H1 (cell line): ENCODE measurements around the gene KNCN. TPM values are rescaled to one million over a fixed set of nuclear protein-coding genes. Genes with fewer than 3 reads are reported as not detected.

Source experiments
- CTCF ChIA-PET: fragments of 300-600 bp; sonication (Branson Sonifier 250); formaldehyde crosslinking; loops from one replicate; lab custom pipeline; 2021; ENCODE audit not compliant: partially characterized antibody; lab: Charles Lee
- POLR2A ChIA-PET: fragments of 300-600 bp; sonication (Branson Sonifier 250); formaldehyde crosslinking; loops from one replicate; lab custom pipeline; 2021; ENCODE audit warnings: inconsistent platforms; ENCODE audit not compliant: partially characterized antibody; lab: Charles Lee
- DNase-seq, 2 experiments: peaks; one replicate each; pipeline versions ENCODE4 v3.0.0 to v3.0.0-alpha.2; 2010 to 2022; ENCODE audit warnings: low spot score in 2 of 2, low read depth in 1 of 2, mixed read lengths in 1 of 2
- FAIRE-seq: peaks from 2 replicates; lab custom pipeline; 2011; peaks lifted over from hg19 to GRCh38; lab: Jason Lieb, UNC
- H2AFZ ChIP-seq: 2 replicates; pipeline ENCODE4 v1.8.1; 2012; ENCODE audit warnings: low read length, inconsistent platforms
- H2AK5ac ChIP-seq: 2 replicates; pipeline ENCODE4 v1.6.1; 2013; ENCODE audit warnings: low read depth, low read length
- H2BK120ac ChIP-seq: replicated peaks from 2 replicates; pipeline ENCODE3; 2013; ENCODE audit warnings: low read depth, low read length, inconsistent platforms
- H2BK12ac ChIP-seq: 2 replicates; pipeline ENCODE4 v1.6.1; 2013; ENCODE audit warnings: low read depth, low read length
- H2BK15ac ChIP-seq: 2 replicates; pipeline ENCODE4 v1.6.1; 2013; ENCODE audit warnings: low read length
- H2BK20ac ChIP-seq: 2 replicates; pipeline ENCODE4 v1.6.1; 2013; ENCODE audit warnings: low read length
- H2BK5ac ChIP-seq: 2 replicates; pipeline ENCODE4 v1.6.1; 2013; ENCODE audit warnings: low read depth, low read length
- H3K14ac ChIP-seq: 2 replicates; pipeline ENCODE4 v1.6.1; 2013; ENCODE audit warnings: inconsistent platforms; ENCODE audit not compliant: insufficient read length
- H3K18ac ChIP-seq: 2 replicates; pipeline ENCODE4 v1.6.1; 2013; ENCODE audit warnings: low read length; ENCODE audit errors: extremely low read depth
- H3K23ac ChIP-seq: 2 replicates; pipeline ENCODE4 v1.6.1; 2013; ENCODE audit warnings: inconsistent platforms; ENCODE audit not compliant: insufficient read length
- H3K23me2 ChIP-seq: 2 replicates; pipeline ENCODE4 v1.6.1; 2013; ENCODE audit warnings: low read depth, low read length
- H3K27ac ChIP-seq: 2 replicates; pipeline ENCODE4 v1.6.1; 2011; ENCODE audit warnings: low read depth, low read length, inconsistent platforms
- H3K27me3 ChIP-seq, 4 experiments: replicated peaks in 1 of 4; 1 replicate in 1 of 4; 2 replicates in 3 of 4; pipeline versions ENCODE4 v1.6.1 to v1.8.1; 2011 to 2013; ENCODE audit warnings: low read length in 3 of 4, mild to moderate bottlenecking in 3 of 4, inconsistent platforms in 2 of 4, mixed read lengths in 2 of 4, moderate library complexity in 1 of 4; ENCODE audit not compliant: control insufficient read depth in 3 of 4, insufficient read depth in 3 of 4; ENCODE audit errors: extremely low read depth in 1 of 4
- H3K36me3 ChIP-seq, 4 experiments: 2 replicates each; pipeline versions ENCODE4 v1.6.1 to v1.8.1; 2011 to 2013; ENCODE audit warnings: mild to moderate bottlenecking in 4 of 4, low read length in 3 of 4, moderate library complexity in 2 of 4, control low read depth in 1 of 4, inconsistent platforms in 1 of 4; ENCODE audit not compliant: insufficient read depth in 4 of 4, control insufficient read depth in 2 of 4
- H3K4ac ChIP-seq: replicated peaks from 2 replicates; pipeline ENCODE3; 2013; ENCODE audit warnings: low read length, low read depth, mixed read lengths, inconsistent platforms; ENCODE audit not compliant: insufficient read length
- H3K4me1 ChIP-seq, 4 experiments: replicated peaks in 1 of 4; 1 replicate in 1 of 4; 2 replicates in 3 of 4; pipeline versions ENCODE4 v1.6.1 to v1.8.1; 2011 to 2013; ENCODE audit warnings: low read length in 3 of 4, inconsistent platforms in 2 of 4, mixed read lengths in 1 of 4; ENCODE audit not compliant: insufficient read depth in 4 of 4, control insufficient read depth in 3 of 4
- H3K4me2 ChIP-seq, 2 experiments: 2 replicates each; pipeline versions ENCODE4 v1.6.1 to v1.8.1; 2011 to 2013; ENCODE audit warnings: low read depth in 2 of 2, low read length in 2 of 2, control low read depth in 1 of 2, inconsistent platforms in 1 of 2, mild to moderate bottlenecking in 1 of 2; ENCODE audit not compliant: insufficient read depth in 1 of 2
- H3K4me3 ChIP-seq, 4 experiments: fragments of 200-600, 300-600 bp in 1 of 4; sonication (generic), shearing (Covaris generic), sonication (Bioruptor Twin) in 1 of 4; 2 replicates each; pipeline versions ENCODE4 v1.5.1 to v1.8.1; 2011 to 2016; ENCODE audit warnings: low read length in 4 of 4, low read depth in 3 of 4, control low read depth in 2 of 4, inconsistent platforms in 2 of 4, mild to moderate bottlenecking in 2 of 4, mixed read lengths in 1 of 4, moderate library complexity in 1 of 4; ENCODE audit not compliant: insufficient read depth in 2 of 4; ENCODE audit errors: extremely low read depth in 1 of 4
- H3K56ac ChIP-seq: replicated peaks from 2 replicates; pipeline ENCODE3; 2013; ENCODE audit warnings: low read depth, mild to moderate bottlenecking, mixed read lengths, low read length, inconsistent platforms; ENCODE audit not compliant: insufficient read length
- H3K79me1 ChIP-seq: 2 replicates; pipeline ENCODE4 v1.6.1; 2013; ENCODE audit warnings: low read depth, low read length, control low read depth
- H3K79me2 ChIP-seq, 2 experiments: 2 replicates each; pipeline versions ENCODE4 v1.6.1 to v1.8.1; 2012 to 2013; ENCODE audit warnings: low read length in 2 of 2, mild to moderate bottlenecking in 2 of 2, inconsistent platforms in 1 of 2; ENCODE audit not compliant: insufficient read depth in 2 of 2, control insufficient read depth in 1 of 2
- H3K9ac ChIP-seq, 4 experiments: replicated peaks in 1 of 4; 1 replicate in 1 of 4; 2 replicates in 3 of 4; pipeline versions ENCODE4 v1.6.1 to v1.8.1; 2011 to 2013; ENCODE audit warnings: low read depth in 3 of 4, low read length in 3 of 4, control low read depth in 2 of 4, mild to moderate bottlenecking in 2 of 4, moderate library complexity in 2 of 4, inconsistent platforms in 1 of 4; ENCODE audit errors: extremely low read depth in 1 of 4
- H3K9me3 ChIP-seq, 2 experiments: 2 replicates each; pipeline versions ENCODE4 v1.6.1 to v1.8.1; 2012 to 2013; ENCODE audit warnings: mild to moderate bottlenecking in 2 of 2, moderate library complexity in 2 of 2, control low read depth in 1 of 2, inconsistent platforms in 1 of 2, low read depth in 1 of 2, low read length in 1 of 2, mixed read lengths in 1 of 2; ENCODE audit not compliant: insufficient read depth in 2 of 2
- H4K20me1 ChIP-seq, 2 experiments: replicated peaks in 1 of 2; 2 replicates each; pipeline versions ENCODE3 to v1.8.1; 2011 to 2013; ENCODE audit warnings: inconsistent platforms in 2 of 2, low read length in 2 of 2, mild to moderate bottlenecking in 1 of 2; ENCODE audit not compliant: insufficient read depth in 2 of 2, control insufficient read depth in 1 of 2
- H4K5ac ChIP-seq: 2 replicates; pipeline ENCODE4 v1.6.1; 2013; ENCODE audit warnings: low read length, low read depth, mixed read lengths, inconsistent platforms; ENCODE audit not compliant: insufficient read length
- H4K8ac ChIP-seq: 2 replicates; pipeline ENCODE4 v1.8.0; 2013; ENCODE audit warnings: mild to moderate bottlenecking, moderate library complexity, low read length, inconsistent platforms; ENCODE audit not compliant: insufficient read depth; ENCODE audit errors: extremely low read depth
- H4K91ac ChIP-seq: replicated peaks from 2 replicates; pipeline ENCODE3; 2013; ENCODE audit warnings: low read length, mixed read lengths, inconsistent platforms; ENCODE audit not compliant: insufficient read length
- BCL11A ChIP-seq, 2 experiments: IDR thresholded peaks; one replicate each; pipeline ENCODE4 v1.6.1; 2011; ENCODE audit warnings: low read depth in 2 of 2, low read length in 2 of 2, mild to moderate bottlenecking in 2 of 2
- CTBP2 ChIP-seq: IDR thresholded peaks from 2 replicates; pipeline ENCODE4 v1.7.0; 2011; ENCODE audit warnings: borderline replicate concordance, mild to moderate bottlenecking, moderate library complexity, mixed read lengths, low read length; ENCODE audit not compliant: insufficient read depth, insufficient read length
- SUZ12 ChIP-seq: fragments of 200-600 bp; sonication (generic); IDR thresholded peaks from 2 replicates; pipeline ENCODE4 v1.6.1; 2012; ENCODE audit warnings: mild to moderate bottlenecking, inconsistent platforms, low read length, moderate library complexity, mixed read lengths
- WGBS, 2 experiments: shearing (Covaris generic) in 1 of 2; methylation state at CpG; one replicate each; pipeline versions ENCODE4 v1.1.6 to v1.1.7; 2013 to 2015; ENCODE audit warnings: low lambda C conversion rate in 2 of 2, mixed read lengths in 2 of 2, inconsistent platforms in 1 of 2, low coverage in 1 of 2, missing lambda C conversion rate in 1 of 2; ENCODE audit not compliant: insufficient replicate concordance in 2 of 2, insufficient coverage in 1 of 2, insufficient read length in 1 of 2; ENCODE audit errors: extremely low coverage in 1 of 2, missing lambda C conversion rate in 1 of 2; 5-methylcytosine and 5-hydroxymethylcytosine counted together
- polyA plus RNA-seq, 7 experiments: library from polyadenylated mRNA; depleted of rRNA in 3 of 7; stranded (reverse) in 5 of 7; unstranded in 2 of 7; fragments of >200 nt in 5 of 7; fragments of 200-250 nt in 2 of 7; gene quantifications; 1 replicate in 5 of 7; 2 replicates in 1 of 7; 4 replicates in 1 of 7; pipeline versions ENCODE4 v1.2.1 to v1.2.3, GENCODE V29; 2011 to 2013; ENCODE audit warnings: missing spikeins in 2 of 7, mixed read lengths in 2 of 7
- total RNA-seq: library from RNA; stranded (reverse); fragmentation: NEBNext Ultra II Directional; extraction: Animal tissue kit (Norgen Biotek cat#: 25700); gene quantifications from 2 replicates; pipeline ENCODE4 v1.2.1, GENCODE V29; 2021

The KNCN gene
- total and polyA plus RNA-seq, 2 of the 8 experiments (the other 6 are each of a cell fraction or from before 2014, with no cell fraction given): not detected

GRCh38 chr1:46520063-46520911, 31.2 kb downstream of the KNCN start:
- Histone ChIP-seq H3K27ac (no peak overlapping the region), H2BK120ac (no peak overlapping the region), H4K91ac (no peak overlapping the region), H3K4me3 (no peak overlapping the region), H4K8ac (no peak overlapping the region), H4K5ac (no peak overlapping the region), H3K9me3 (no peaks in the 10 kb centered on the region), H3K14ac (no peak overlapping the region), H3K79me1 (no peaks in the 10 kb centered on the region), H2BK15ac (peak overlapping the region; percentile 35; the same call in 1 of the 2 replicates), H3K23ac (no peak overlapping the region), H3K27me3 (peaks cover 5 to 41% (median 28%) of the 10 kb centered on the region in 4 experiments), H3K4ac (no peak overlapping the region), H3K4me1 (peaks cover 25 to 52% (median 35%) of the 10 kb centered on the region in 4 experiments), H3K79me2 (no peaks in the 10 kb centered on the region), H2BK5ac (no peak overlapping the region), H3K4me2 (peak overlapping the region; percentile 3 to 38; a peak in 1 of 4 replicates), H3K18ac (peak overlapping the region; percentile 75), H3K36me3 (no peaks in the 10 kb centered on the region), H3K56ac (no peak overlapping the region), H2BK20ac (peak overlapping the region; percentile 26; the same call in 1 of the 2 replicates), H4K20me1 (peaks cover 0 to 2% of the 10 kb centered on the region in 2 experiments), H2AFZ (no peak overlapping the region), H2AK5ac (no peak overlapping the region; the same call in 1 of the 2 replicates), H2BK12ac (peak overlapping the region; percentile 1; the same call in 1 of the 2 replicates), H3K9ac (no peak overlapping the region), H3K23me2 (no peaks in the 10 kb centered on the region)
- FAIRE-seq: no peak
- TF ChIP-seq CTBP2 (peak; percentile 68), SUZ12 (peak; percentile 36; the same call in 1 of the 2 replicates), BCL11A (IDR thresholded peaks at IDR 0.05; ENCODE audit: low read depth in 2 of 2, low read length in 2 of 2) (no peak)
- CTCF ChIA-PET: interaction anchor here (0.6 to 18.9 kb wide), 10 partner anchors 10 to 78 kb away, joined by 3 to 287 read pairs (median 14); partner anchors contain the start of gene DMBX1
- POLR2A ChIA-PET: interaction anchor here (0.7 to 1.3 kb wide), 4 partner anchors 26 to 146 kb away, joined by 3 read pairs; no protein-coding TSS in a partner anchor
- no peak for DNase-seq
- WGBS, 2 experiments: 59% methylated on average over 15 of the region's 15 CpGs; no CpG with 5 or more reads in 1 of the 2 experiments
